Transverse colon (tissue), 4 donors: Measurements from ENCODE around the gene C20orf202.

ENCODE experiments used
- EP300 ChIP-seq: sonication (generic); formaldehyde crosslinking; IDR thresholded peaks from one replicate; pipeline ENCODE4 v1.6.1; 2017; ENCODE audit warnings: antibody characterized with exemption, low read depth
- POLR2A ChIP-seq: fragments of 450-650 bp; IDR thresholded peaks from one replicate; pipeline ENCODE4 v1.6.1; 2016; ENCODE audit warnings: antibody characterized with exemption, mild to moderate bottlenecking, moderate library complexity
- POLR2AphosphoS5 ChIP-seq, 3 donors: sonication (generic); formaldehyde crosslinking; IDR thresholded peaks; one replicate each; pipeline ENCODE4 v1.6.1; 2016; ENCODE audit warnings: antibody characterized with exemption in 3 of 3
- TF ChIP-seq, protein P1 (sequence below), 5 experiments: fragments of 200-600 bp in 3 of 5; fragments of 450-650 bp in 2 of 5; sonication (generic) in 3 of 5; IDR thresholded peaks; 1 replicate in 2 of 5; 2 replicates in 3 of 5; pipeline ENCODE4 v1.5.1; 2016 to 2017; ENCODE audit warnings: antibody characterized with exemption in 5 of 5, inconsistent platforms in 3 of 5, mild to moderate bottlenecking in 2 of 5, moderate library complexity in 1 of 5

DNA sequence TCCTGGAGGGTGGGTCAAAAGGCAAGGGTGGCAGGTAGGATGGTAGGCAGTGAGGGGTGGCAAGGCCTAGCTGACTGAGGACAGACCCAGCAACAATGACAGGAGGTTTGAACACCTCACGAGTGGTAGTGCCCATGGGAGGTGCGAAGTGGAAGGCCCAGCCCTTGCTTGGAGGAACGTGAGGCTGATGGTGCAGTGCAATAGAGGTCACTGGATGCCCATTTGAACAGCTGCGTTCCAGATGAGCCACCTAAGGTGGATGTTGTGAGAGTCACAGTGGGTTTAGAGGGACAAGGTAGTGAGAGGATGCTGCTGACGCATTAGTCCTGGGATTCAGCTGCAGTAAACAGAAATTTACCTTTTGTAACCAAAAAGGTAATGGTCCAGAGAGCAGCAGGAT lies 34.0 kb upstream of the C20orf202 start:
- TF ChIP-seq, protein P1, sequence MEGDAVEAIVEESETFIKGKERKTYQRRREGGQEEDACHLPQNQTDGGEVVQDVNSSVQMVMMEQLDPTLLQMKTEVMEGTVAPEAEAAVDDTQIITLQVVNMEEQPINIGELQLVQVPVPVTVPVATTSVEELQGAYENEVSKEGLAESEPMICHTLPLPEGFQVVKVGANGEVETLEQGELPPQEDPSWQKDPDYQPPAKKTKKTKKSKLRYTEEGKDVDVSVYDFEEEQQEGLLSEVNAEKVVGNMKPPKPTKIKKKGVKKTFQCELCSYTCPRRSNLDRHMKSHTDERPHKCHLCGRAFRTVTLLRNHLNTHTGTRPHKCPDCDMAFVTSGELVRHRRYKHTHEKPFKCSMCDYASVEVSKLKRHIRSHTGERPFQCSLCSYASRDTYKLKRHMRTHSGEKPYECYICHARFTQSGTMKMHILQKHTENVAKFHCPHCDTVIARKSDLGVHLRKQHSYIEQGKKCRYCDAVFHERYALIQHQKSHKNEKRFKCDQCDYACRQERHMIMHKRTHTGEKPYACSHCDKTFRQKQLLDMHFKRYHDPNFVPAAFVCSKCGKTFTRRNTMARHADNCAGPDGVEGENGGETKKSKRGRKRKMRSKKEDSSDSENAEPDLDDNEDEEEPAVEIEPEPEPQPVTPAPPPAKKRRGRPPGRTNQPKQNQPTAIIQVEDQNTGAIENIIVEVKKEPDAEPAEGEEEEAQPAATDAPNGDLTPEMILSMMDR (IDR thresholded peaks at IDR 0.05): no peak
- TF ChIP-seq EP300 (no peak), POLR2A (no peak), POLR2AphosphoS5 (IDR thresholded peaks at IDR 0.05) (no peak)
